ENCODE results near the gene FZD4. TPM values are rescaled to one million over a fixed set of nuclear protein-coding genes. Genes with fewer than 3 reads are reported as not detected.
A peak's percentile ranks its signal among the peaks of the same experiment; 100 is the strongest.
"Not testable (repeated sequence)": the region's sequence is repeated elsewhere in the genome, so short reads cannot be mapped to it uniquely, and the experiment has no call there.

The FZD4 gene
- total and polyA plus RNA-seq, 3 experiments from 2014 or later, result 0.07 to 0.09 TPM; not detected in 1

GRCh38 chr11:86938900-86939880, 16.0 kb downstream of the FZD4 start:
- Histone ChIP-seq H3K9me3 (ENCODE audit: low read length) (no peaks in the 10 kb centered on the region), H3K27me3 (ENCODE audit: insufficient read depth, low read length, poor library complexity, severe bottlenecking) (no peaks in the 10 kb centered on the region), H3K4me1 (ENCODE audit: insufficient read depth, low read length) (no peaks in the 10 kb centered on the region), H3K27ac (ENCODE audit: low read depth, low read length) (peak overlapping the region; percentile 48), H3K36me3 (ENCODE audit: insufficient read depth, low read length) (no peaks in the 10 kb centered on the region), H3K4me3 (ENCODE audit: low read length) (no peak overlapping the region)
- no peak overlapping the region for H3K4me3 Mint-ChIP-seq
- no peaks in the 10 kb centered on the region for H3K36me3 Mint-ChIP-seq
- no peaks in the 10 kb centered on the region for H3K4me1 Mint-ChIP-seq
- POLR2A ChIA-PET, result interaction anchor here (0.6 kb wide), 1 partner anchor 16 kb away, joined by 4 read pairs; the partner anchor contains the start of gene FZD4
- H3K27ac Mint-ChIP-seq, result no peak overlapping the region
- CTCF ChIA-PET, result interaction anchor here (0.7 to 2.8 kb wide), 14 partner anchors 8 to 481 kb away, joined by 3 to 20 read pairs (median 4); partner anchors contain the start of gene FZD4
- H3K9me3 Mint-ChIP-seq, result no peaks in the 10 kb centered on the region
- DNase-seq, result peak in 2 of 5 donors; percentile 10 to 16
- H3K27me3 Mint-ChIP-seq, result peaks cover 10 to 14% of the 10 kb centered on the region in 2 donors

DNA sequence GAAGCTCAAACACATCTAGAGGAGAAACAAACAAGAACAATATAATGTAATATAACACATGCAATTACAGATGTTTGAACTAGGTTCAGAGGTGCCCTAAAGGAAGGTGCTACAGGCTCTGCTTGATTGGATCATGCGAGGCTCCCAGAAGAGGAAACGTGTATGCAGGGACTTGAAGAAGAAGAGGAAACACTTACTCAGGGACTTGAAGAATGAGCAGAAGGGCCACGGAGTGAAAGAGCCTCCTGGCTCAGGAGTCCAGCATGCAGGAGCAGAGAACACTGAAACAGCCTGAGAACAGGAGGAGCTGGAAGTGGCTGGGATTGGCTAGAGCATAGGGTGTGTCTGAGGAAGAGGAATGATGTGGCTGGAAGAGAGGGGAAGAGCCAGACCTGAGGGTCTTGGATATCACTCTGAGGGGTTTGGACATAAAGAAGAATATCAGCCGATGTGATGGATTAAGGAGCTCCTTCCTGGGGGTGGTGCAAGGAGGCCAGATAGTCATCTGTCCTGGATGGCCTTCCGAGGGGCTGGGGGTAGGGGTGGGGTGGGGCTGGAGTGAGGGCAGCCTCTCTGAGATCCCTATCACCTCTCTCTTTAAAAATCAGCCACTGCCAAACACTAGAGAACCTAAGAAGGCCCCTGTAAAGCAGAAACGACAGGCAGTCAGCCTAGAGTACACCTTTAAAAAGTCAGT, 16.8 kb downstream of the FZD4 start:
- ChIA-PET POLR2A (no interaction called here), CTCF (interaction anchor here (0.9 to 2.8 kb wide), 8 partner anchors 9 to 482 kb away, joined by 4 to 20 read pairs (median 6); no protein-coding TSS in a partner anchor)
- Histone ChIP-seq H3K27me3 (ENCODE audit: insufficient read depth, low read length, poor library complexity, severe bottlenecking) (no peaks in the 10 kb centered on the region), H3K27ac (ENCODE audit: low read depth, low read length) (peak overlapping the region; percentile 46), H3K36me3 (ENCODE audit: insufficient read depth, low read length) (no peaks in the 10 kb centered on the region), H3K4me3 (ENCODE audit: low read length) (no peak overlapping the region), H3K4me1 (ENCODE audit: insufficient read depth, low read length) (no peaks in the 10 kb centered on the region), H3K9me3 (ENCODE audit: low read length) (no peaks in the 10 kb centered on the region)
- Mint-ChIP-seq H3K4me3 (no peak overlapping the region), H3K4me1 (no peaks in the 10 kb centered on the region), H3K9me3 (no peaks in the 10 kb centered on the region), H3K36me3 (no peaks in the 10 kb centered on the region), H3K27ac (no peak overlapping the region), H3K27me3 (peaks cover 10 to 11% of the 10 kb centered on the region in 2 donors)
- DNase-seq, result no peak

GRCh38 chr11:86937193-86937806, 17.9 kb downstream of the FZD4 start:
- H3K9me3 Mint-ChIP-seq; H3K4me3 ChIP-seq (ENCODE audit: low read length); H3K9me3 ChIP-seq (ENCODE audit: low read length); H3K4me3 Mint-ChIP-seq; DNase-seq; H3K4me1 Mint-ChIP-seq; H3K36me3 ChIP-seq (ENCODE audit: insufficient read depth, low read length); H3K27ac Mint-ChIP-seq; H3K36me3 Mint-ChIP-seq; POLR2A ChIA-PET; H3K4me1 ChIP-seq (ENCODE audit: insufficient read depth, low read length); H3K27me3 ChIP-seq (ENCODE audit: insufficient read depth, low read length, poor library complexity, severe bottlenecking): not testable (repeated sequence)
- peaks cover 7 to 11% of the 10 kb centered on the region in 2 donors for H3K27me3 Mint-ChIP-seq
- H3K27ac ChIP-seq (ENCODE audit: low read depth, low read length), result peak overlapping the region; percentile 46
- CTCF ChIA-PET, result interaction anchor here (2.6 kb wide), 1 partner anchor 483 kb away, joined by 20 read pairs; no protein-coding TSS in a partner anchor

GRCh38 chr11:86934926-86935579, 20.1 kb downstream of the FZD4 start:
- ChIA-PET CTCF (interaction anchor here (2.0 kb wide), 1 partner anchor 10 kb away, joined by 5 read pairs; no protein-coding TSS in a partner anchor), POLR2A (no interaction called here)
- H3K27me3 ChIP-seq (ENCODE audit: insufficient read depth, low read length, poor library complexity, severe bottlenecking), result no peaks in the 10 kb centered on the region
- H3K4me3 ChIP-seq (ENCODE audit: low read length), result no peak overlapping the region
- no peak overlapping the region for H3K4me3 Mint-ChIP-seq
- no peak overlapping the region for H3K27ac ChIP-seq (ENCODE audit: low read depth, low read length)
- no peaks in the 10 kb centered on the region for H3K36me3 ChIP-seq (ENCODE audit: insufficient read depth, low read length)
- no peaks in the 10 kb centered on the region for H3K9me3 Mint-ChIP-seq
- H3K27ac Mint-ChIP-seq, result no peak overlapping the region
- H3K4me1 Mint-ChIP-seq, result peaks cover 0 to 3% (median 2%) of the 10 kb centered on the region in 3 donors
- H3K27me3 Mint-ChIP-seq, result peaks cover 0 to 11% of the 10 kb centered on the region in 2 donors
- H3K4me1 ChIP-seq (ENCODE audit: insufficient read depth, low read length), result no peaks in the 10 kb centered on the region
- H3K9me3 ChIP-seq (ENCODE audit: low read length), result no peaks in the 10 kb centered on the region
- no peaks in the 10 kb centered on the region for H3K36me3 Mint-ChIP-seq
- DNase-seq, result no peak

GRCh38 chr11:86934582-86934900, 20.7 kb downstream of the FZD4 start:
- Mint-ChIP-seq H3K36me3 (no peaks in the 10 kb centered on the region), H3K27me3 (peaks cover 0 to 11% of the 10 kb centered on the region in 2 donors), H3K27ac (no peak overlapping the region), H3K4me3 (no peak overlapping the region), H3K9me3 (no peaks in the 10 kb centered on the region), H3K4me1 (peaks cover 0 to 3% (median 2%) of the 10 kb centered on the region in 3 donors)
- Histone ChIP-seq H3K4me1 (ENCODE audit: insufficient read depth, low read length) (no peaks in the 10 kb centered on the region), H3K4me3 (ENCODE audit: low read length) (no peak overlapping the region), H3K27ac (ENCODE audit: low read depth, low read length) (no peak overlapping the region), H3K27me3 (ENCODE audit: insufficient read depth, low read length, poor library complexity, severe bottlenecking) (no peaks in the 10 kb centered on the region), H3K9me3 (ENCODE audit: low read length) (no peaks in the 10 kb centered on the region), H3K36me3 (ENCODE audit: insufficient read depth, low read length) (no peaks in the 10 kb centered on the region)
- ChIA-PET POLR2A (no interaction called here), CTCF (interaction anchor here (2.0 kb wide), 1 partner anchor 10 kb away, joined by 5 read pairs; no protein-coding TSS in a partner anchor)
- no peak for DNase-seq

- Mint-ChIP-seq H3K36me3 (no peaks in the 10 kb centered on the region), H3K9me3 (no peaks in the 10 kb centered on the region), H3K27ac (no peak overlapping the region), H3K27me3 (peaks cover 0 to 10% of the 10 kb centered on the region in 2 donors), H3K4me3 (no peak overlapping the region), H3K4me1 (peaks cover 0 to 3% (median 2%) of the 10 kb centered on the region in 3 donors)
- no peak overlapping the region for H3K4me3 ChIP-seq (ENCODE audit: low read length)
- POLR2A ChIA-PET, result no interaction called here
- no peaks in the 10 kb centered on the region for H3K27me3 ChIP-seq (ENCODE audit: insufficient read depth, low read length, poor library complexity, severe bottlenecking)
- no peaks in the 10 kb centered on the region for H3K4me1 ChIP-seq (ENCODE audit: insufficient read depth, low read length)
- CTCF ChIA-PET, result interaction anchor here (0.5 to 2.0 kb wide), 2 partner anchors 9 to 357 kb away, joined by 3 to 5 read pairs; no protein-coding TSS in a partner anchor
- DNase-seq, result no peak
- H3K27ac ChIP-seq (ENCODE audit: low read depth, low read length), result no peak overlapping the region
- no peaks in the 10 kb centered on the region for H3K36me3 ChIP-seq (ENCODE audit: insufficient read depth, low read length)
- no peaks in the 10 kb centered on the region for H3K9me3 ChIP-seq (ENCODE audit: low read length)
These were observed 21.2 kb downstream of the FZD4 start for GRCh38 chr11:86933891-86934581.
